ENCODE data around the gene GPR62. TPM values are rescaled to one million over a fixed set of nuclear protein-coding genes. Genes with fewer than 3 reads are reported as not detected.

Gene GPR62
- polyA plus RNA-seq, 3 donors: 0.64 to 0.77 (median 0.74) TPM

DNA sequence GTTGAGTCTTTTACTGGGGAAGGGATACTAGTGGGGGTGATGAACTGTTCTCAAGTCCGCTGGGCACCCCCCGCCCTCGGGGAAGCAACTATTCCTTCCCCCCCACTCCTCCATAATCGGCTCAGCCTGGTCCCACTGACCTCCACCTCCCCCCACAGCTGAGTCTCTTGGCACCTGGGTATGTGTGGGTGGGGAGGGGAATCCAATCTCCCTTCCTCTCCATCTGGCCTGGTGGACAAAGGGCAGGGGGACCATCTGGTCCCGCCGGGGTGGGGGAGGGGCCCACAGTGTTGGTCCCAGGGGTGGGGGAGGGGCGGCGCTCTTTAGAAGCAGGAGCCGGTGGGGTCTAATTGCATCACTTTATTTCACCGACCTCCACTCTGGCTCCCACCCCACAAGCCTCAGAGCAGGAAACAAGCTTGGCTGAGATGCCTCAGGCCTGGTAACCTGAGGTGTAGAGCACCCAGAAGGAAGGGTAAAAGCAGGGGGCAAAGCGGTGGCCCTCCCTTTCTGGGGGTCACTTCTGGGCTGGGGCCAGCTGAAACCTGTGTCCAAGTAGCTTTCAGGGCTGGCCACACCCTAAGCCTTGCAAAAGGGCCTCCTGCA lies 13.1 kb downstream of the GPR62 start:
- peak; percentile 56 for DNase-seq

DNA sequence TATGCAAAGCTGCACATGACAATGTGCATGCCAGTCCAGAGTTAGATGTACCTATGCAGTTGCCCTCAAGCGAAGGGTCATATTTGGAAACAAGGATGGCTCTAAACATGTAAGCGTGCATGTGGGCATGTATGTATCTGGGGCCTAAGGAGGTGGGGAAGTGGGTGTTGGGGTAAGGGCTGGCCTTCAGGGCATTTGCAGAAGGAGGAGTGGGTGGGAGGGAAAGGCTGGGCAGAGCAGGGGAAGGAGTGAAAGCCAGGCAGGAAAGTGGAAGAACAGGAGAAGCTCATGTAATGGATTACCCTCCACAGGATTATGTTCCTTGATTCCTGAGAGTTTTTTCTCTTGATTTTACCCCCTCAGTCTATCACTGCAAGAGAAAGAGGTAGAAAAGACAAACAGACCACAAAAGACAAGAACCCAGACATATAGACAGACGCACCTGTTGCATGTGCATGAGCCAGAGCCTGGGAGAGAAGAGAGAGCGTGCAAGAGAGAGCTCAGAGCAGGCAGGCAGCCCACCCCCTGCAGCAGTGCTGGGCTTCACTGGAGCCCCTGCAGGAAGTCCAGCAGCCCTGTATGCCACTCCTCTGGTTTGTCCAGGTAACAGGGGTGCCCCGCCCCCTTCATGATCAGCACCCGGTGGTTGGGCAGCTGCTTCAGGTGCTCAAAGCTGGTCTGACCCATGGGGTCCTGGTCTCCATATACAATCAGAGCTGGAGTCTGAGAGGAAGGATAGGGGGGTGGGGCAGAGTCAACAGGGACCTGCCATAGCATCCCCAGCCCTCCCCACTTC lies 13.9 kb downstream of the GPR62 start:
- DNase-seq: no peak

DNA sequence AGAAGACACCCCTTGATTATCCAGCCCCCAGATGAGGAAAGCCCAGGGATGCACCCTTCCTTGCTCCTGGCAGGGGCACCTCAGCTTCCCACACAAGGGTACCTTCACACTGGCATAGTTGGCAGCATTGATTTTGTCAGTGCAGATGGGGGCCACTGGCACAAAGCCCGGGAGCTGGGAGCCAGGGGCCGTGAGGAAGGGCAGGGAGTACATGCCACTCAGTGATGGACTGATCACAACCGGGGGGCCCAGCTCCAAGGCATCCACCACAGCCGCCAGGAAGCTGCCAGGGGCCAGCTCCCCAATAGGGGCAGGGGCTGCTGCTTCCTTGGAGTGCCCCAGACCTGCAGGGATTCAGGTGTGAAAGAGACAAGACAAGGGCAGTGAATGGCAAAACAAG lies 14.7 kb downstream of the GPR62 start:
- DNase-seq: no peak

DNA sequence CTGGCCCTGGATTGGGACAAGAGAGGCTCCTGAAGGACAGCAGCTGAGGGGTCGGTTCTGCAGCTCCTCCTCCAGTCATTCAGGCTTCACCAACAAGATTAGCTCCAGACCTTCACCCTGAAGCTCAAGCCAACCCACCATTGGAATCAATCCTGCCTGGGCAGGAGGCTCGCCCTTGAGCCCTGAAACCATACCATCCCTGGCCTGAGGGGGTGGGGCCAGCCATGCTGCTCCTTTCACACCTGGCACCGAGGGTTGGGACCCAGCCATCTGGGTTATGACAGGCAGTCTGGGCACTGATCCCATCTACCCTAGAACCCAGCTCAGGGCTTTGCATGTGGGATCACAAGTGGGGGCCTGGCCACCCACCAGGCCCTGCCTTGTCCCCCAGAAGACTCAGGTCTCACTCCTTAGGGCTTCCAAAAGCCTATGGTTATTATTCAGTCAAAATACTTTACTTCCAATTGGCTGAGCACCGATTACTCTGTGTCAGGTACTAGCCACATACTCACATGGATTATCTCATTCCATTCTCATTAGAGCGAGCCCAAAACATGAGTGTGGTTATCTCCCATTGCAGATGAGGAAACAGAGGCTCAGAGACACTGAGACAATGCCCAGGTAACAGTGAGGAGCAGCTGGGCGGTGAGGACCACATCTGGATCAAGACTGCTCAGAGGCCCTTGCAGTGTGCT lies 15.6 kb downstream of the GPR62 start:
- no peak for DNase-seq

DNA sequence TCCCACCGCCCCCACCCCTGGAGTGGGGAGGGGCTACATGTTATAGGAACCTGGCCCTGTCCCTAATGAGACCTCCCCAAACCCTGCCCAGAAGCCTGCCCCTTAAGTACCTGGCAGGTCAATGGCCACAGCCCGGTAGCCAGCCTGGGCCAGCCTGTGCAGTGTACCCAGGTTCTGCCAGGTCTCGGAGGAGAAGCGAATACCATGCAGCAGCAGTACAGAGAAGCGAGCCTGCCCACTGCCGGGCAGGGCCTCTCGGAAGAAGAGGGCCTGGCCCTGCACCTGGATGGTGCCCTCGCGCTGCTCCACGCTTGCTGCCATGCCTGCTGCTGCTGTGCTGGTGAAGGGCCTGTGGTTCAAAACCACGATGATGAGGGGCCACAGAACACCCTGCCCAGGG lies 16.2 kb downstream of the GPR62 start:
- no peak for DNase-seq

DNA sequence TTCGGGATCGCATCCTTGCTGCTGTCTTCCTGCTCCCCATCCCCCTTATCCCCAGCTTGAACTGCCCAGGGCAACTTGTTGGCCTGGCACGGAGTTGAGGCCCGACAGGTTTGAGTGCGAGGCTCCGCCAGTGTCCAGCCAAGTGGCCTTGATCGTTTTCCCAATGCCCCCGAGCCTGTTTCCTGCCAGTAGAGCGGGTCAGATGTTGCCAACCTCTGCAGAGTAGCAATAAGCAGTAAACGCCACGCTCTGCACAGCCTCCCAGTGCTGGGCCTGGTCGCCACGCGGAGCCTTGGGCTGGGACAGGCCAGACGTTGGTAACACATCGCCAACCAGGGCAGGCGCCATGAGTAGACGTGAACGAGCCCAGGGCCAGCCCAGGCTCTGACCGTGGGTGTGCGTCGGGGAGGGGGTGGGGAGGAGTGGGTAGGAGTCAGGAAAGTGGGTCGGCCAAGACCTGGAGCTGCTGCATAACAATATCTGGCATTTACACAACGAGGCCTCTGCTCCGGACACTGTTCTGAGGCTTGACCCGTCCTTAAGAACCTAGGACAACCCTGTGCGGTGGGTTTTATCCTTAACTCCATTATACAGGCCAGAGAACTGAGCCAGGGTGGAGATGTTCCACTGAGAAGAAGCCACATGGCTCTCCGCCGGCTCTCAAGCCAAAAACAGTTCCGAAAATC lies 19.2 kb downstream of the GPR62 start:
- no peak for DNase-seq

DNA sequence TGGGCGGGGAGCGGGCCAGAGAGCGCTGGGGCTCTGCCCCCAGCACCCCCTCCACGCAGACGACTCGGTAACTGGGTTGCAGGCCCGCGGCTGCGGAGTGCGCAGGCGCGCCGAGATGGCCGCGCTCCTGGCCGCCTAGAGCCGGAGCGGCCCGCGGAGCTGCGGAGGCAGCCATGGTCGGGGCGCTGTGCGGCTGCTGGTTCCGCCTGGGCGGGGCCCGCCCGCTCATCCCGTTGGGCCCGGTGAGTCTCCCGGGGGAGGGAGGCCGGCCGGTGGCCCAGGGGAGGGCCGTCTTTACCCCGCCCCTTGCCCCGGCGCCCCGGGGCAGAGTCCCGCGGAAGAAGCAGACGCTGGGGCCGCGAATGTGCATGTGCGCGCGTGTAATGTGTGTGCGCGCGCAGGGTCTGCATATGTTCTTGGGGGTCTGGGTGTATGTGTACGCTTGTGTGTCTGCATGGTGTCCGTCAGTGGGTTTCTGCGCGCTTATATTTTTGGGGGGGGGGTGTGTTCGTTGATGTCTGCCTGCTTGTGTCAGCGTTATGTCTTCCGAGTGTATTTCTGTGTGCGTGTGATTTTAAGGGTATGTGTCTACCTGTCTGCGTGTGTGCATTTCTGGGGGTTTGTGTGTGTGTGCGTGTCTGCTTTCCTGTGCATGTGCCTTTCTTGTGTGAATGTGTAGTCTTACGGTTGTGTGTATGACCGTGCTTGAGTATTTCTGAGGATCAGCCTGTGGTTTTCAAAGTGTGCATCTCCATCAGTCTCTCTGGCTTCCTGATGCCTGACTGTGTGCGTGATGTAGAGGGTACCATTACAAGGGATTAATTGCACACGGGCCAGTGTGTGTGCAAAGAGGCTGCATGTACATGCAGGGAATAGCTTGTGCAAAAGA lies 20.0 kb downstream of the GPR62 start, which contains the start of gene ABHD14A:
ABHD14A (plus strand) TSS at position 102 of the 889 bp plus-strand sequence; CDS start at position 174, 72 bp downstream.
- DNase-seq: no peak

DNA sequence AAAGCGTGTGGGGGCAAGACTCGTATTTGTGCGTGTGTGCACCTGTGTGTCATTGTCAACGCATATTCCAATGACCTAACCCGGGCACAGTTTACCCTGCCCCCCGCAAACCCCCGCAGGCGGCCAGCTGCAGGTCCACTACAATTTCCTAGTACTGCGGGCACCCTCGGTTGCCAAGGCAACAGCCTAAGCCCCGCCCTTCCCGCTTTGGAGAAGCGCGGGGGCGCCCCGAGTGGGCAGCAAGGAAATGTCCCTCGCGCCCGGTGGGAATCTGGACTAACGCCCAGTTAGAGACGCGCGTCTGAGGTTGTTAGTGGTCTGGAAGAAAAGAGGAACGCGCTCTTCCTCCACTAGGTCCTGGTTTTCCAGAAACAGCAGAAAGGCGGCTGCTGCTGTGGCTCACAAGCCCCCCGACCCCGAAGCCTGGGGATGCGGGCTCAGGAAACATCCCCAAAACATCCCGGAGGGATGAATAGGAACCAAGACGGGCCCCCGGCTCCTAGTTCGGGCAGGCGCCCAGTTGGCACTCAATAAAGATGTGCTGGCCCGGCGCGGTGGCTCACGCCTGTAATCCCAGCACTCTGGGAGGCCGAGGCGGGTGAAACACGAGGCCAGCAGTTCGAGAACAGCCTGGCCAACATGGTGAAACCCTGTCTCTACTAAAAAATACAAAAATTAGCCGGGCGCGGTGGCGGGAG lies 20.8 kb downstream of the GPR62 start:
- DNase-seq: peak; percentile 69

DNA sequence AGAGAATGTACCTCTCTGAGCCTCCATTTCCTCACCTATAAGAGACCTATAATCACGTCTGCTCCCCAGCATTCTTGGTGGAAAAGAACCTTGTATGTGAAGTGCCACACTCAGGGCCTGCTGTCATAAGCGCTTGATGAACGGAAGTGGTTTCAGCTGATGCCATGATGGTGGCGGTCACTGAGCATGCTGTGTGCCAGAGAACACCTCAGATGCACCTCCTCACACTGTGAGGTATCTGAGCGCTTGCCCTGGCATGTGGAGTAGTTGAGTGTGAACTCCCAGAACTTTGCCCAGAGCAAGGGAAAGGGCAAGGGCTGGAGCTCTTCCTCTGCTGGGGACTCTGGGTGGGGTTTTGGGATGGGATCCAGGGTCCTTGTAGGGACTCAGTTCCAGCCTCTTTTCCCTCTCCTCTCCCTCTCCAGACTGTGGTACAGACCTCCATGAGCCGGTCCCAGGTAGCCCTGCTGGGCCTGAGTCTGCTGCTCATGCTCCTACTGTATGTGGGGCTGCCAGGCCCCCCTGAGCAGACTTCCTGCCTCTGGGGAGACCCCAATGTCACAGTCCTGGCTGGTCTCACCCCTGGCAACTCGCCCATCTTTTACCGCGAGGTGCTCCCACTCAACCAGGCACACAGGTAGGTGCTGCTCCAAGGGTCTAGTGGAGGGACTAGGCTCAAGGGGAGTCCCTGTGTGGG lies 22.4 kb downstream of the GPR62 start:
- DNase-seq: no peak

DNA sequence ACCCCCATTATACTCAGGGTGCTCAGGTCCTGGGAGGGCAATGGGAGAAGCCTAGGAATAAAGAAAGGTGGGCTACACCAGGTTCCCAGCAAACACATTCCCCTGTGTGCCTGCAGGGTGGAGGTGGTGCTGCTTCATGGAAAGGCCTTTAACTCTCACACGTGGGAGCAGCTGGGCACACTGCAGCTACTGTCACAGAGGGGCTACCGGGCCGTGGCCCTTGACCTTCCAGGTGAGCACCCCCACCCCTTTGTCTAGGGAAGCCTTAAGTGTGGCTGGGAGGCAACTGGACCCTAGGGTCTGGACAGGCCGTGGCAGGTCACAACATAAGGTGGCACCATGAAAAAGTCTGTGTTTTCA lies 22.9 kb downstream of the GPR62 start:
- DNase-seq: no peak

DNA sequence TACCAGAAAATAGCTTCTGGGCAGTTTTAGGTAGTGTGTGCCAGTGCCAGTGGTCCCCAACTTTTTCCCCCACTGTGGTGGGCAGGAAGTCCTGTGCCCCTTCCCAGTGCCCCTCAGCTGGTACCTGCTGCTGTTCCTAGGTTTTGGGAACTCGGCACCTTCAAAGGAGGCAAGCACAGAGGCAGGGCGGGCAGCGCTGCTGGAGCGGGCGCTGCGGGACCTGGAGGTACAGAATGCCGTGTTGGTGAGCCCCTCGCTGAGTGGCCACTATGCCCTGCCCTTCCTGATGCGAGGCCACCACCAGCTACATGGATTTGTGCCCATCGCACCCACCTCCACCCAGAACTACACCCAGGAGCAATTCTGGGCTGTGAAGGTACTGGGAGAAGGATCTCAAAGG lies 25.1 kb downstream of the GPR62 start:
- no peak for DNase-seq

DNA sequence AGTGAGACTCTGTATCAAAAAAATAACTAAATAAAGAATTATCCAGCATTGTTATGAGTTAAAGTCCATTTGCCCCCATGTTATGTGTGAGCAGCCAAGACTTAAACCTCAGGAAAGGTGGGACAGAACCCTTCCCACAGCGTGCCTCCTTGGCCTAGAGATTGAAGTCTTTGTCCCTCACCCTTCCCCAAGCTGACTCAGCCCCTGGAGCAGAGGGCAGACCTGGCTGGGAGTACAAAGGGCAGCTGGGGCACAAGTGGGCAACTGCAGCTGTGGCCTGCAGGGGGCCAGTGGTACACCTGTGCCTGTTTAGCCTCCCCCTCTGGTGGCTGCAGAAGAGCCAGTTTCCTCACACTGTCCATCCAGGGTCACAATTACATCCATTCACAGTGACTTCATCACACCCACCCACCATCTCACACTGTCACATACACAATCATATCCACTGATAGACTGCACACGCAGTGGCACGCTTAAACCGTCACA lies 27.2 kb downstream of the GPR62 start:
- no peak for DNase-seq

DNA sequence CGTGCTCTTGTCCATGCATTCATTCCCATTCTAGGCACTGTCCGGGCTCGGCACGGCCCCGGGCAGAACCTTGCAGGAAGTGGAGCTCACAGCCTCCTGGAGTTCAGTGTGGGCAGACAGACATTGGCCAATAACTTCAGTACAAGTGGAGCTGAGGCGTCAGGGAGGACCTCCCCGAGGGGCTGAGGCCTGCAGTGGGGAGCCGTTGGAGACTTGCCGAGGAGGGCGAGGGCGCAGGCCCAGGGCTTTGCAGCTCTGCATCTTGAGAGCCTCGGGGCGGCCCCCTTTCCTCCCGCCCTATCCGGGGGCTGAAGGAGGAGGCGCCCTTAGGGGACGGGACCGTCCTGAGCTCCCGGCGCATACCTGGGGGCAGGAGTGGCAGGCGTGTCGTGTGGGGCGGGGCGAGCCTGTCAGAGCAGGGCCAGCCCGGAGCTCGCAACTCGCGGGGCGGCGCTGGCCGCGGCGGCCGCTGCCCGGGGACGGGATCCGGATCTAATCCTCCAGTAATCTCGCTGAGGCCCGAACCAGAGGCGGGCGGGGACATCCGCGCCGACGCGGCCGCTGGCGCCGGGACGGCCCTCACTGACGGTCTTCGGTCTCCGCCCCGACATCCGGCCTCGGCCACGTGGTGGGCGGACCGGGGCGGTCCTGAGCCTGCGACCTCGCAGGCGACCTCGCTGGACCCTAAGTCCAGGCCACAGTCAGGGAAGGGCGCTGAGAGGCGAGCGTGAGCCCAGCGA lies 27.8 kb downstream of the GPR62 start, which contains the start of gene ACY1:
ACY1 (plus strand) TSS at position 698 of the 740 bp plus-strand sequence. CDS start 530 bp downstream, outside the sequence.
- peak; percentile 89 for DNase-seq

DNA sequence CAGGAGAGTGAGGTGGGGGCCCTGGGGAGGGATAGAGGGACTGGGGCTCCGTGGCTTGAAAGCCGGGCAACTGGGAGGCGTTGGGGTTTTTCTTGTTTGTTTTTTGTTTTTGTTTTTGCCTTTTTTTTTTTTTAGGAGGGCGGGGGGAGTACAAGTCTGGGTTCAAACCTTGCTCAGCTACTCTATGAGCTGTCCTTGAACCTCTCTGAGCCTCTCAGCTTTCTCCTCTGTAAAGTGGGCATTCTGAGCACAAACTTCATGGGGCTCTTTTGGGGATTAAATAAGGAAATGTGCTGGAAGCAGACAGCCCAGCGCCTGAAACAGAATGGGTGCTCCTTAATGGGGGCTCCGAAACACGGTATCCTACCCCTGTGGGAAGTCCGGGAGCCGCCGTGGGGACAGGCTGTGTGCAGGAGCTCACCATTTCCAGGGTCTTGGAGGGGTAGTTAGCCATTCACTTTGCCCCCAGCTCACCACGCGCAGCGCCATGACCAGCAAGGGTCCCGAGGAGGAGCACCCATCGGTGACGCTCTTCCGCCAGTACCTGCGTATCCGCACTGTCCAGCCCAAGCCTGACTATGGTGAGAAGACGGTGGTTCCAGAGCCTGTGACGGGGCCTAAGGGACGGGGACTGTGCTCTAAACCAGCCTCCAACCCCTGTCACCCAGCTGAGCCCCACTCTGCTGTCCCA lies 28.5 kb downstream of the GPR62 start:
- no peak for DNase-seq

DNA sequence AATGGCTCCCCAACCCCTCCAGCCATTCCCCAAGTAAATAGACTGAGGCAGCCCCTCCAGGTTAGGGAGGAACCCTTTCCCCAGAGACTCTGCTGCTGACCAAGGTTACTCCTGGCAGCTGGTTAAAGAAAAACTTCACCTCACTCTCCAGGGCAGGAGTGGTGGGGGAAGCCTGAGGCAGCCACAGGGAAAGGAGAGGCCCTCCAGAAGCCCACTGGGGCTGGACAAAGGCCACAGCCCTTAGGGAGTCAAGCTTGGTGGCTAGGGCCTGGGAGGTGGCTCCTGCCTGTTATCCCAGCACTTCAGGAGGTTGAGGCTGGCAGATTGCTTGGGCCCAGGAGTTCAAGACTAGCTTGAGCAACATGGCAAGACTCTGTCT lies 29.1 kb downstream of the GPR62 start:
- no peak for DNase-seq

DNA sequence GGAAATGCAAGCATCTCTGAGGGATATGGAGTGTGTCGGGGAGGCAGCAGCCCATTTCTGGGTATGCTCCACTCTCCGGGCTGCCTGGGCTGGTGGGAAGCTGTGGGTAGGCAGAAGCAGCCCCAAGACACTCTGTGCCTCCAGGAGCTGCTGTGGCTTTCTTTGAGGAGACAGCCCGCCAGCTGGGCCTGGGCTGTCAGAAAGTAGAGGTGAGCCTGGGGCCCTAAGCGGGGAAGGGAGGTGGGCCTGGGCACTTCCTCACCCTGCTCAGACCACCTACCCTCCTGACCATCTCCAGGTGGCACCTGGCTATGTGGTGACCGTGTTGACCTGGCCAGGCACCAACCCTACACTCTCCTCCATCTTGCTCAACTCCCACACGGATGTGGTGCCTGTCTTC lies 29.9 kb downstream of the GPR62 start:
- no peak for DNase-seq

DNA sequence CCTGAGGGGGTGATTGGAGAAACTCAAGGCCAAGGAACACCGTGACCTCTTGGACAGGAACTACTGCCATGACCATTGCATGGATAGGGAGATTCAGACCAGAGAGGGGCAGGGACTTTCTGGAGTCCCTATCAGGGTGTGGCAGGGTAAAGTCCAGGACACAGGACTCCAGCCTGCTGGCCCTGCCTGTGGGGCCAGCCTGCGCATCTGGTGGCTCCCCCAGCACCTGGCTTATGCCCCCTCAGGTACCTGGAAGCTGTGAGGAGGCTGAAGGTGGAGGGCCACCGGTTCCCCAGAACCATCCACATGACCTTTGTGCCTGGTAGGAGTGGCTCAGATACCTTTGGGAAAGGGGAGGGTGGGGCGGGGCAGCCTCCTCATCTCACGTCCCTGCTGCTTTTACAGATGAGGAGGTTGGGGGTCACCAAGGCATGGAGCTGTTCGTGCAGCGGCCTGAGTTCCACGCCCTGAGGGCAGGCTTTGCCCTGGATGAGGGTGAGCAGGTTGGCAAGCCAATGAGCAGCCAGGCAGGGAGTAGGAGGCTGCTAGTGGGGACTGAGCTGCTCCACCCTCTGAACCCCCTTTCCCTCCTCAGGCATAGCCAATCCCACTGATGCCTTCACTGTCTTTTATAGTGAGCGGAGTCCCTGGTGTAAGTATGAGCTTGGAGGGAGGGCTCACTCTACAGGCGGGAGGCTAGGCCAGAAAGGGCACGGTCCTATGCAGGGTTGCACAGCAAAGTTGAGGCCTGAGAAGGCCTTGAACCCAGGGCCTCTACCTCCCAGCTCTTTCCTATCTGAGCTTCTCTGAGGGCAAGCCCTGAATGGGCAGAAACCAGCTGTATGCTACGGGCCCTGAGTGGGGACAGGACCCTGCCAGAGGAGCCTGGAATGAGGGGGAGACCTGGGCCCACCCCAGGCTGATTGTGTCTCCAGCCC lies 31.1 kb downstream of the GPR62 start:
- DNase-seq: no peak
